ENCODE results near the gene EIF2B2. TPM values are rescaled to one million over a fixed set of nuclear protein-coding genes. Genes with fewer than 3 reads are reported as not detected.

The EIF2B2 gene
- total and polyA plus RNA-seq, 10 of the 15 experiments (the other 5 are each of a cell fraction or from before 2014, with no cell fraction given): 17.4 to 168 (median 65.5) TPM

GRCh38 chr14:74974364-74975058 lies 28.2 kb upstream of the EIF2B2 start (continued):
- TF ChIP-seq PRDM15 (CRISPR knock-in tag; IDR thresholded peaks at IDR 0.05): no peak
- no peak for TF ChIP-seq SMAD5 (IDR thresholded peaks at IDR 0.05; ENCODE audit: low read depth)
- TF ChIP-seq KDM1A (IDR thresholded peaks at IDR 0.05; ENCODE audit: borderline replicate concordance): no peak
- no peak for TF ChIP-seq CUX1 (IDR thresholded peaks at IDR 0.05; ENCODE audit: insufficient replicate concordance, low read depth, low read length)

Data from GM12878 (cell line).